GM23338 (cell line): ENCODE results near the gene HACD3. TPM values are rescaled to one million over a fixed set of nuclear protein-coding genes. Genes with fewer than 3 reads are reported as not detected.
"Not testable (repeated sequence)": the region's sequence is repeated elsewhere in the genome, so short reads cannot be mapped to it uniquely, and the experiment has no call there.

Experiments
- ATAC-seq: fragments of 200-7000 bp; cut with Tn5 transposase; 3 replicates; pipeline ENCODE4 v1.9.1; 2020
- DNase-seq: peaks from one replicate; pipeline ENCODE4 v3.0.0-alpha.2; 2015; ENCODE audit warnings: low spot score
- H2AFZ ChIP-seq: fragments of 200-600 bp; sonication (generic); 2 replicates; pipeline ENCODE4 v1.8.0; 2016; ENCODE audit warnings: antibody characterized with exemption, mild to moderate bottlenecking, moderate library complexity
- H3F3A ChIP-seq: fragments of 200-600 bp; sonication (generic); replicated peaks from 2 replicates; pipeline ENCODE4 v1.8.0; 2017; ENCODE audit warnings: antibody characterized with exemption, mixed run types, low read depth
- H3K27ac ChIP-seq: fragments of 200-600 bp; sonication (generic); 2 replicates; pipeline ENCODE4 v1.6.1; 2016; ENCODE audit warnings: low read depth
- H3K27me3 ChIP-seq: fragments of 200-600 bp; sonication (generic); 2 replicates; pipeline ENCODE4 v1.8.0; 2016; ENCODE audit warnings: mild to moderate bottlenecking, mixed run types, moderate library complexity; ENCODE audit not compliant: insufficient read depth
- H3K36me3 ChIP-seq: fragments of 200-600 bp; sonication (generic); 2 replicates; pipeline ENCODE4 v1.8.0; 2016; ENCODE audit warnings: mild to moderate bottlenecking; ENCODE audit not compliant: insufficient read depth
- H3K4me1 ChIP-seq: fragments of 200-600 bp; sonication (generic); 2 replicates; pipeline ENCODE4 v1.8.0; 2016; ENCODE audit warnings: mild to moderate bottlenecking, moderate library complexity; ENCODE audit not compliant: insufficient read depth
- H3K4me2 ChIP-seq: fragments of 200-600 bp; sonication (generic); 2 replicates; pipeline ENCODE4 v1.7.1; 2017; ENCODE audit warnings: mixed run types
- H3K4me3 ChIP-seq: fragments of 200-600 bp; sonication (generic); 2 replicates; pipeline ENCODE4 v1.6.1; 2016; ENCODE audit warnings: mixed run types
- H3K79me2 ChIP-seq: fragments of 200-600 bp; sonication (generic); replicated peaks from 2 replicates; pipeline ENCODE4 v1.8.0; 2017; ENCODE audit warnings: mild to moderate bottlenecking; ENCODE audit not compliant: insufficient read depth
- H3K9me2 ChIP-seq: fragments of 200-600 bp; sonication (generic); 2 replicates; pipeline ENCODE4 v1.8.0; 2017; ENCODE audit not compliant: insufficient read depth
- H4K20me1 ChIP-seq: fragments of 200-600 bp; sonication (generic); replicated peaks from 2 replicates; pipeline ENCODE4 v1.8.0; 2017; ENCODE audit warnings: mild to moderate bottlenecking; ENCODE audit not compliant: insufficient read depth
- H3K27ac Mint-ChIP-seq: 2 replicates; pipeline ENCODE4 v1.8.0; 2020; ENCODE audit warnings: inconsistent platforms, mild to moderate bottlenecking, moderate library complexity, mixed read lengths
- H3K27me3 Mint-ChIP-seq: 3 replicates; pipeline ENCODE4 v1.8.0; 2022; ENCODE audit warnings: low read depth, mild to moderate bottlenecking, moderate library complexity, mixed read lengths, inconsistent platforms; ENCODE audit not compliant: insufficient read depth, poor library complexity
- H3K36me3 Mint-ChIP-seq: 3 replicates; pipeline ENCODE4 v1.8.0; 2021; ENCODE audit warnings: low read depth, mild to moderate bottlenecking, inconsistent platforms, moderate library complexity, mixed read lengths
- H3K4me1 Mint-ChIP-seq: 3 replicates; pipeline ENCODE4 v1.8.0; 2020; ENCODE audit warnings: mild to moderate bottlenecking, inconsistent platforms, mixed read lengths
- H3K4me3 Mint-ChIP-seq: 3 replicates; pipeline ENCODE4 v1.8.0; 2021; ENCODE audit warnings: moderate library complexity, mild to moderate bottlenecking, inconsistent platforms, mixed read lengths
- H3K9me3 Mint-ChIP-seq: 3 replicates; pipeline ENCODE4 v1.8.0; 2020; ENCODE audit warnings: moderate library complexity, mild to moderate bottlenecking, inconsistent platforms, mixed read lengths
- CREB1 ChIP-seq: fragments of 250-450 bp; sonication (Bioruptor Pico); IDR thresholded peaks from 2 replicates; pipeline ENCODE4 v1.5.0; 2020; ENCODE audit warnings: low read depth, mild to moderate bottlenecking, moderate library complexity
- EZH2 ChIP-seq: fragments of 200-600 bp; sonication (generic); IDR thresholded peaks from one replicate; pipeline ENCODE4 v1.8.0; 2017; ENCODE audit warnings: antibody characterized with exemption, mild to moderate bottlenecking, low read depth; ENCODE audit not compliant: unreplicated experiment
- EZH2phosphoT487 ChIP-seq: fragments of 200-600 bp; sonication (generic); IDR thresholded peaks from one replicate; pipeline ENCODE4 v1.8.1; 2018; ENCODE audit warnings: antibody characterized with exemption; ENCODE audit not compliant: unreplicated experiment
- JUNB ChIP-seq: IDR thresholded peaks from one replicate; pipeline ENCODE4 v1.6.1; 2016; ENCODE audit warnings: antibody characterized with exemption; ENCODE audit not compliant: unreplicated experiment
- NANOG ChIP-seq: IDR thresholded peaks from 2 replicates; pipeline ENCODE4 v1.6.1; 2016; ENCODE audit warnings: antibody characterized with exemption, borderline replicate concordance
- POLR2AphosphoS5 ChIP-seq: IDR thresholded peaks from 2 replicates; pipeline ENCODE4 v1.6.1; 2016; ENCODE audit warnings: antibody characterized with exemption, low read depth
- STAT1 ChIP-seq: IDR thresholded peaks from one replicate; pipeline ENCODE4 v1.6.1; 2016; ENCODE audit warnings: antibody characterized with exemption; ENCODE audit not compliant: unreplicated experiment
- ZNF114 ChIP-seq: fragments of 250-450 bp; sonication (Bioruptor Pico); IDR thresholded peaks from 2 replicates; pipeline ENCODE4 v1.5.0; 2020; ENCODE audit warnings: mild to moderate bottlenecking, moderate library complexity
- ZNF331 ChIP-seq: fragments of 250-450 bp; sonication (Bioruptor Pico); IDR thresholded peaks from 2 replicates; pipeline ENCODE4 v1.5.0; 2020; ENCODE audit warnings: low read depth, mild to moderate bottlenecking, moderate library complexity
- polyA plus RNA-seq: library from polyadenylated mRNA; unstranded; fragments of >200 nt; fragmentation: Nextera tagmentation; extraction: Ambion mirVana; gene quantifications from 2 replicates; pipeline ENCODE4 v1.2.1, GENCODE V29; 2016
- total RNA-seq: library from RNA; depleted of rRNA; stranded (reverse); fragments of >200 nt; shearing (Covaris generic); gene quantifications from 2 replicates; pipeline ENCODE4 v1.2.3, GENCODE V29; 2014
- TF ChIP-seq, protein P1 (sequence below), 2 experiments: fragments of 200-600 bp in 1 of 2; sonication (generic) in 1 of 2; conservative IDR thresholded peaks; 2 replicates each; pipeline versions ENCODE4 v1.5.1 to v1.6.1; 2016 to 2017; ENCODE audit warnings: antibody characterized with exemption in 2 of 2, low read depth in 2 of 2, mild to moderate bottlenecking in 2 of 2, moderate library complexity in 1 of 2
- TF ChIP-seq, protein P2 (sequence below): IDR thresholded peaks from one replicate; pipeline ENCODE4 v1.6.1; 2018; ENCODE audit warnings: antibody characterized with exemption; ENCODE audit not compliant: unreplicated experiment

Gene HACD3
- total and polyA plus RNA-seq, 2 experiments from 2014 or later, result 123 to 131 TPM

DNA sequence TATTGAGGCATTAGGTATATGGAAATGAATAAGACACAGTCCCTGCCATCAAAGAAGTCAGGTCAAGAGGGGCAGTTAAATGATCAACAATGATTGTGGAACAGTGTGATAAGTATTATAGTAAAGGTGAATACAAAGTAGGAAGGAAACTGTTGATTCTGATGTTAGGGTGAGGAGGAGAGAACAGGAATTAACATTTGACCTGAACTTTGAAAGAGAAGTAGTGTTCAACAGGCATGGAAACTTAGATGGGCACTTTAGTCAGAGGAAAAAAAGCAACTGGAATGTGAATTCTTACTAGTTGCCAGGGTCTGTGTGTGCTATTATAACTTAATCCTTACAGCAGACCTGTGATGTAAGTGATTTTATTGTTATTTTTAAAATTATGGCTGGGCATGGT is 17.6 kb downstream of the HACD3 start:
- no peaks in the 10 kb centered on the region for H3K27me3 ChIP-seq
- ATAC-seq, result no peak
- H3K4me3 ChIP-seq, result no peak overlapping the region
- H2AFZ ChIP-seq, result no peak overlapping the region
- H4K20me1 ChIP-seq, result peaks cover 84% of the 10 kb centered on the region
- no peak overlapping the region for H3K4me2 ChIP-seq
- Mint-ChIP-seq H3K27ac (no peak overlapping the region), H3K9me3 (no peaks in the 10 kb centered on the region), H3K4me1 (peaks cover 16% of the 10 kb centered on the region), H3K4me3 (no peak overlapping the region), H3K27me3 (no peaks in the 10 kb centered on the region), H3K36me3 (peaks cover 5% of the 10 kb centered on the region; the same call in 1 of the 3 replicates)
- DNase-seq, result no peak
- peaks cover 96% of the 10 kb centered on the region for H3K79me2 ChIP-seq
- no peaks in the 10 kb centered on the region for H3K36me3 ChIP-seq
- H3K27ac ChIP-seq, result no peak overlapping the region
- no peaks in the 10 kb centered on the region for H3F3A ChIP-seq
- H3K4me1 ChIP-seq, result peaks cover 9% of the 10 kb centered on the region; the same call in 1 of the 2 replicates
- H3K9me2 ChIP-seq, result no peaks in the 10 kb centered on the region; the same call in 1 of the 2 replicates
- TF ChIP-seq STAT1 (no peak), ZNF114 (no peak), NANOG (no peak), POLR2AphosphoS5 (no peak), JUNB (no peak), CREB1 (CRISPR knock-in tag) (no peak), EZH2phosphoT487 (no peak), ZNF331 (CRISPR knock-in tag) (no peak), EZH2 (no peak)
- TF ChIP-seq, protein P1, sequence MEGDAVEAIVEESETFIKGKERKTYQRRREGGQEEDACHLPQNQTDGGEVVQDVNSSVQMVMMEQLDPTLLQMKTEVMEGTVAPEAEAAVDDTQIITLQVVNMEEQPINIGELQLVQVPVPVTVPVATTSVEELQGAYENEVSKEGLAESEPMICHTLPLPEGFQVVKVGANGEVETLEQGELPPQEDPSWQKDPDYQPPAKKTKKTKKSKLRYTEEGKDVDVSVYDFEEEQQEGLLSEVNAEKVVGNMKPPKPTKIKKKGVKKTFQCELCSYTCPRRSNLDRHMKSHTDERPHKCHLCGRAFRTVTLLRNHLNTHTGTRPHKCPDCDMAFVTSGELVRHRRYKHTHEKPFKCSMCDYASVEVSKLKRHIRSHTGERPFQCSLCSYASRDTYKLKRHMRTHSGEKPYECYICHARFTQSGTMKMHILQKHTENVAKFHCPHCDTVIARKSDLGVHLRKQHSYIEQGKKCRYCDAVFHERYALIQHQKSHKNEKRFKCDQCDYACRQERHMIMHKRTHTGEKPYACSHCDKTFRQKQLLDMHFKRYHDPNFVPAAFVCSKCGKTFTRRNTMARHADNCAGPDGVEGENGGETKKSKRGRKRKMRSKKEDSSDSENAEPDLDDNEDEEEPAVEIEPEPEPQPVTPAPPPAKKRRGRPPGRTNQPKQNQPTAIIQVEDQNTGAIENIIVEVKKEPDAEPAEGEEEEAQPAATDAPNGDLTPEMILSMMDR (conservative IDR thresholded peaks at IDR 0.05; ENCODE audit: low read depth in 2 of 2), result no peak
- TF ChIP-seq, protein P2, sequence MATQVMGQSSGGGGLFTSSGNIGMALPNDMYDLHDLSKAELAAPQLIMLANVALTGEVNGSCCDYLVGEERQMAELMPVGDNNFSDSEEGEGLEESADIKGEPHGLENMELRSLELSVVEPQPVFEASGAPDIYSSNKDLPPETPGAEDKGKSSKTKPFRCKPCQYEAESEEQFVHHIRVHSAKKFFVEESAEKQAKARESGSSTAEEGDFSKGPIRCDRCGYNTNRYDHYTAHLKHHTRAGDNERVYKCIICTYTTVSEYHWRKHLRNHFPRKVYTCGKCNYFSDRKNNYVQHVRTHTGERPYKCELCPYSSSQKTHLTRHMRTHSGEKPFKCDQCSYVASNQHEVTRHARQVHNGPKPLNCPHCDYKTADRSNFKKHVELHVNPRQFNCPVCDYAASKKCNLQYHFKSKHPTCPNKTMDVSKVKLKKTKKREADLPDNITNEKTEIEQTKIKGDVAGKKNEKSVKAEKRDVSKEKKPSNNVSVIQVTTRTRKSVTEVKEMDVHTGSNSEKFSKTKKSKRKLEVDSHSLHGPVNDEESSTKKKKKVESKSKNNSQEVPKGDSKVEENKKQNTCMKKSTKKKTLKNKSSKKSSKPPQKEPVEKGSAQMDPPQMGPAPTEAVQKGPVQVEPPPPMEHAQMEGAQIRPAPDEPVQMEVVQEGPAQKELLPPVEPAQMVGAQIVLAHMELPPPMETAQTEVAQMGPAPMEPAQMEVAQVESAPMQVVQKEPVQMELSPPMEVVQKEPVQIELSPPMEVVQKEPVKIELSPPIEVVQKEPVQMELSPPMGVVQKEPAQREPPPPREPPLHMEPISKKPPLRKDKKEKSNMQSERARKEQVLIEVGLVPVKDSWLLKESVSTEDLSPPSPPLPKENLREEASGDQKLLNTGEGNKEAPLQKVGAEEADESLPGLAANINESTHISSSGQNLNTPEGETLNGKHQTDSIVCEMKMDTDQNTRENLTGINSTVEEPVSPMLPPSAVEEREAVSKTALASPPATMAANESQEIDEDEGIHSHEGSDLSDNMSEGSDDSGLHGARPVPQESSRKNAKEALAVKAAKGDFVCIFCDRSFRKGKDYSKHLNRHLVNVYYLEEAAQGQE, result no peak

DNA sequence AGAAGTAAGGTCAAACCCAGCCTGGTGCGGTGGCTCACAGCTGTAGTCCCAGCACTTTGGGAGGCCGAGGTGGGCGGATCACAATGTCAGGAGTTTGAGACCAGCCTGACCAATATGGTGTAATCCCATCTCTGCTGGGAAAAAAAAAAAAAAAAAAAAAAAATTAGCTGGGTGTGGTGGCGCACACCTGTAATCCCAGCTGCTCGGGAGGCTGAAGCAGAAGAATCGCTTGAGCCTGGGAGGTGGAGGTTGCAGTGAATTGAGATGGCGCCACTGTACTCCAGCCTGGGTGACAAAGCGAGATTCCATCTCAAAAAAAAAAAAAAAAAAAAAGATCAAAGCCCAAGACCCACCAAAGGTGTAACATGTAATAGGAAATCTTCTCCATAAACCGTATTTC is 19.0 kb downstream of the HACD3 start:
- not testable (repeated sequence) for H3K27me3 Mint-ChIP-seq, H3K36me3 ChIP-seq, H3K27ac ChIP-seq, H3K4me3 Mint-ChIP-seq, H3F3A ChIP-seq, H3K27ac Mint-ChIP-seq, H3K4me1 ChIP-seq, H3K4me2 ChIP-seq, ATAC-seq, H3K9me3 Mint-ChIP-seq, DNase-seq, H3K27me3 ChIP-seq, H3K4me3 ChIP-seq, H3K9me2 ChIP-seq, H2AFZ ChIP-seq
- H3K4me1 Mint-ChIP-seq, result peaks cover 14% of the 10 kb centered on the region
- peaks cover 82% of the 10 kb centered on the region for H4K20me1 ChIP-seq
- H3K36me3 Mint-ChIP-seq, result peaks cover 20% of the 10 kb centered on the region
- peaks cover 94% of the 10 kb centered on the region for H3K79me2 ChIP-seq
